SK-N-SH treated with all-trans-retinoic acid at 6 μM for 48 hours (cell line): ENCODE data around the gene RIC1.

Experiments
- ATAC-seq: fragments of 200-7000 bp; cut with Tn5 transposase; 3 replicates; pipeline ENCODE4 v1.9.1; 2020; ENCODE audit warnings: mild to moderate bottlenecking, moderate library complexity
- CSDC2 ChIP-seq: fragments of 250-450 bp; sonication (Bioruptor Pico); IDR thresholded peaks from 2 replicates; pipeline ENCODE4 v1.5.0; 2020; ENCODE audit warnings: mild to moderate bottlenecking, moderate library complexity
- CSRNP3 ChIP-seq: fragments of 250-450 bp; sonication (Bioruptor Pico); IDR thresholded peaks from 2 replicates; pipeline ENCODE4 v1.5.1; 2021; ENCODE audit warnings: mild to moderate bottlenecking, moderate library complexity
- ESRRG ChIP-seq: fragments of 250-450 bp; sonication (Bioruptor Pico); IDR thresholded peaks from 2 replicates; pipeline ENCODE4 v1.6.1; 2021; ENCODE audit warnings: mild to moderate bottlenecking
- GLIS3 ChIP-seq: fragments of 250-450 bp; sonication (Bioruptor Pico); IDR thresholded peaks from 2 replicates; pipeline ENCODE4 v1.5.0; 2020; ENCODE audit warnings: mild to moderate bottlenecking, moderate library complexity
- ISL1 ChIP-seq: fragments of 250-450 bp; sonication (Bioruptor Pico); IDR thresholded peaks from 2 replicates; pipeline ENCODE4 v2.1.2; 2022; ENCODE audit warnings: mild to moderate bottlenecking, moderate library complexity
- OSR1 ChIP-seq: fragments of 250-450 bp; sonication (Bioruptor Pico); IDR thresholded peaks from 2 replicates; pipeline ENCODE4 v1.8.0; 2022; ENCODE audit warnings: moderate library complexity, mild to moderate bottlenecking, inconsistent platforms
- POU6F1 ChIP-seq: fragments of 250-450 bp; sonication (Bioruptor Pico); IDR thresholded peaks from 2 replicates; pipeline ENCODE4 v1.8.0; 2021; ENCODE audit warnings: low read depth, mild to moderate bottlenecking, moderate library complexity, borderline replicate concordance
- PPARA ChIP-seq: fragments of 250-450 bp; sonication (Bioruptor Pico); IDR thresholded peaks from 2 replicates; pipeline ENCODE4 v1.5.0; 2020; ENCODE audit warnings: mild to moderate bottlenecking, borderline replicate concordance
- RARB ChIP-seq: fragments of 250-450 bp; sonication (Bioruptor Pico); IDR thresholded peaks from 2 replicates; pipeline ENCODE4 v1.8.0; 2021; ENCODE audit warnings: mild to moderate bottlenecking, moderate library complexity
- SNAI2 ChIP-seq: fragments of 250-450 bp; sonication (Bioruptor Pico); IDR thresholded peaks from 2 replicates; pipeline ENCODE4 v1.5.0; 2020; ENCODE audit warnings: mild to moderate bottlenecking, moderate library complexity
- TOX ChIP-seq: fragments of 250-450 bp; sonication (Bioruptor Pico); IDR thresholded peaks from 2 replicates; pipeline ENCODE4 v1.8.0; 2021; ENCODE audit warnings: mild to moderate bottlenecking, moderate library complexity, borderline replicate concordance
- ZFP3 ChIP-seq: fragments of 250-450 bp; sonication (Bioruptor Pico); IDR thresholded peaks from 2 replicates; pipeline ENCODE4 v1.5.0; 2020; ENCODE audit warnings: mild to moderate bottlenecking, moderate library complexity
- ZFP30 ChIP-seq: fragments of 450-650 bp; formaldehyde crosslinking; IDR thresholded peaks from 2 replicates; pipeline ENCODE4 v1.5.0; 2022; ENCODE audit warnings: mild to moderate bottlenecking, moderate library complexity
- ZNF565 ChIP-seq: fragments of 450-650 bp; formaldehyde crosslinking; conservative IDR thresholded peaks from 2 replicates; pipeline ENCODE4 v1.5.0; 2020; ENCODE audit warnings: low read depth, mild to moderate bottlenecking, moderate library complexity
- ZNF70 ChIP-seq: fragments of 450-650 bp; formaldehyde crosslinking; IDR thresholded peaks from 2 replicates; pipeline ENCODE4 v1.5.0; 2020; ENCODE audit warnings: mild to moderate bottlenecking, moderate library complexity
- ZNF8 ChIP-seq: fragments of 450-650 bp; formaldehyde crosslinking; IDR thresholded peaks from 2 replicates; pipeline ENCODE4 v1.5.0; 2020; ENCODE audit warnings: mild to moderate bottlenecking, moderate library complexity
- TF ChIP-seq, protein P1 (sequence below): fragments of 250-450 bp; sonication (Bioruptor Pico); IDR thresholded peaks from 2 replicates; pipeline ENCODE4 v1.8.0; 2020; ENCODE audit warnings: mild to moderate bottlenecking, moderate library complexity, borderline replicate concordance
- TF ChIP-seq, protein P2 (sequence below): fragments of 250-450 bp; sonication (Bioruptor Pico); IDR thresholded peaks from 2 replicates; pipeline ENCODE4 v1.5.0; 2020; ENCODE audit warnings: mild to moderate bottlenecking, moderate library complexity

Gene RIC1

GRCh38 chr9:5614985-5615384, 13.9 kb upstream of the RIC1 start:
- no peak for ATAC-seq
- TF ChIP-seq OSR1 (CRISPR knock-in tag) (no peak), GLIS3 (CRISPR knock-in tag) (no peak), PPARA (CRISPR knock-in tag) (no peak)

- no peak for ATAC-seq
- no peak for TF ChIP-seq CSRNP3
- no peak for TF ChIP-seq SNAI2 (CRISPR knock-in tag)
- no peak for TF ChIP-seq ZFP3
- TF ChIP-seq ZNF8 (CRISPR knock-in tag), result no peak
- TF ChIP-seq TOX, result no peak
- TF ChIP-seq CSDC2 (CRISPR knock-in tag), result no peak
- TF ChIP-seq ISL1, result no peak
- no peak for TF ChIP-seq RARB (CRISPR knock-in tag)
- no peak for TF ChIP-seq ZNF565 (CRISPR knock-in tag)
- TF ChIP-seq OSR1 (CRISPR knock-in tag), result no peak
- TF ChIP-seq, protein P1, sequence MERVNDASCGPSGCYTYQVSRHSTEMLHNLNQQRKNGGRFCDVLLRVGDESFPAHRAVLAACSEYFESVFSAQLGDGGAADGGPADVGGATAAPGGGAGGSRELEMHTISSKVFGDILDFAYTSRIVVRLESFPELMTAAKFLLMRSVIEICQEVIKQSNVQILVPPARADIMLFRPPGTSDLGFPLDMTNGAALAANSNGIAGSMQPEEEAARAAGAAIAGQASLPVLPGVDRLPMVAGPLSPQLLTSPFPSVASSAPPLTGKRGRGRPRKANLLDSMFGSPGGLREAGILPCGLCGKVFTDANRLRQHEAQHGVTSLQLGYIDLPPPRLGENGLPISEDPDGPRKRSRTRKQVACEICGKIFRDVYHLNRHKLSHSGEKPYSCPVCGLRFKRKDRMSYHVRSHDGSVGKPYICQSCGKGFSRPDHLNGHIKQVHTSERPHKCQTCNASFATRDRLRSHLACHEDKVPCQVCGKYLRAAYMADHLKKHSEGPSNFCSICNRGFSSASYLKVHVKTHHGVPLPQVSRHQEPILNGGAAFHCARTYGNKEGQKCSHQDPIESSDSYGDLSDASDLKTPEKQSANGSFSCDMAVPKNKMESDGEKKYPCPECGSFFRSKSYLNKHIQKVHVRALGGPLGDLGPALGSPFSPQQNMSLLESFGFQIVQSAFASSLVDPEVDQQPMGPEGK (CRISPR knock-in tag), result no peak
These were observed 11.2 kb upstream of the RIC1 start for GRCh38 chr9:5617749-5618148.

DNA sequence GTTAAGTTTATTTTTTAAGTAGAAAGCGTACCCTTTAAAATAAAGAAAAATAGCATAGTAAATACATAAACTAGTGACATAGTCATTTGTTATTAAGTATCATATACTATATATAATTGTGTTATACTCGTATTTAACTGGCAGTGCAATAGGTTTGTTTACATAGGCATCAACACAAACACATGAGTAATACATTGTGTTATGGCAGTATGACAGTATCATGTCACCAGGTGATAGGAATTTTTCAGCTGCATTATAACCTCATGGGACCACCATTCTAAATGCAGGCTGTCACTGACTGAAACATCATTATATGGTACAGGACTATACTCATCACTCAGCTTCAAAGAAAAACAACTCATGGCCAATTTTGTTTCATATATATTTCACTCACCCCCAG, 8.4 kb upstream of the RIC1 start:
- TF ChIP-seq ISL1 (no peak), PPARA (CRISPR knock-in tag) (no peak), ZNF8 (CRISPR knock-in tag) (no peak), POU6F1 (CRISPR knock-in tag) (no peak), CSRNP3 (no peak)
- ATAC-seq, result no peak

DNA sequence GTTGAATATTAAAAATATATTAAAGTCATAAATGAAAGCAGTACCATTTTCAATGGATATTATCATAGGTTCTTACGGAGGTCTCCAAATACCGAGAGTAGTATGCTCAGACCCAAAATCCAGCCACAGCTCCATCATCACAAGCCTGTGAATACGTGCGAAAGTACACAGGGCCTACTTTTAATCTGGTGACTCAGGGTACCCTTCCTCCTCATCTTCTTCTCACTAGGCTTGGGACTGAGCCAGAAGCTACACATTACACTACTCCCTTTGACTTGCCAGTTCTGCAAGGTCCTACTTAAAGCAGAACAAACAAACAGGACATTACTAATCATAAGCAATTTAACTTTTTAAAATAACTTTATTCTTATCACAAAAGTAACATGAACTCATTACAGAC, 7.6 kb upstream of the RIC1 start:
- TF ChIP-seq GLIS3 (CRISPR knock-in tag), result no peak
- TF ChIP-seq CSDC2 (CRISPR knock-in tag), result no peak
- TF ChIP-seq ISL1, result no peak
- TF ChIP-seq ZNF565 (CRISPR knock-in tag), result no peak
- TF ChIP-seq, protein P2, sequence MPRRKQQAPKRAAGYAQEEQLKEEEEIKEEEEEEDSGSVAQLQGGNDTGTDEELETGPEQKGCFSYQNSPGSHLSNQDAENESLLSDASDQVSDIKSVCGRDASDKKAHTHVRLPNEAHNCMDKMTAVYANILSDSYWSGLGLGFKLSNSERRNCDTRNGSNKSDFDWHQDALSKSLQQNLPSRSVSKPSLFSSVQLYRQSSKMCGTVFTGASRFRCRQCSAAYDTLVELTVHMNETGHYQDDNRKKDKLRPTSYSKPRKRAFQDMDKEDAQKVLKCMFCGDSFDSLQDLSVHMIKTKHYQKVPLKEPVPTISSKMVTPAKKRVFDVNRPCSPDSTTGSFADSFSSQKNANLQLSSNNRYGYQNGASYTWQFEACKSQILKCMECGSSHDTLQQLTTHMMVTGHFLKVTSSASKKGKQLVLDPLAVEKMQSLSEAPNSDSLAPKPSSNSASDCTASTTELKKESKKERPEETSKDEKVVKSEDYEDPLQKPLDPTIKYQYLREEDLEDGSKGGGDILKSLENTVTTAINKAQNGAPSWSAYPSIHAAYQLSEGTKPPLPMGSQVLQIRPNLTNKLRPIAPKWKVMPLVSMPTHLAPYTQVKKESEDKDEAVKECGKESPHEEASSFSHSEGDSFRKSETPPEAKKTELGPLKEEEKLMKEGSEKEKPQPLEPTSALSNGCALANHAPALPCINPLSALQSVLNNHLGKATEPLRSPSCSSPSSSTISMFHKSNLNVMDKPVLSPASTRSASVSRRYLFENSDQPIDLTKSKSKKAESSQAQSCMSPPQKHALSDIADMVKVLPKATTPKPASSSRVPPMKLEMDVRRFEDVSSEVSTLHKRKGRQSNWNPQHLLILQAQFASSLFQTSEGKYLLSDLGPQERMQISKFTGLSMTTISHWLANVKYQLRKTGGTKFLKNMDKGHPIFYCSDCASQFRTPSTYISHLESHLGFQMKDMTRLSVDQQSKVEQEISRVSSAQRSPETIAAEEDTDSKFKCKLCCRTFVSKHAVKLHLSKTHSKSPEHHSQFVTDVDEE, result no peak
- TF ChIP-seq POU6F1 (CRISPR knock-in tag), result no peak
- TF ChIP-seq, protein P1 (CRISPR knock-in tag), result no peak
- no peak for TF ChIP-seq ZNF70 (CRISPR knock-in tag)
- TF ChIP-seq ESRRG (CRISPR knock-in tag), result no peak
- no peak for TF ChIP-seq SNAI2 (CRISPR knock-in tag)
- no peak for TF ChIP-seq ZFP30 (CRISPR knock-in tag)
- TF ChIP-seq PPARA (CRISPR knock-in tag), result no peak
- TF ChIP-seq ZNF8 (CRISPR knock-in tag), result no peak
- no peak for TF ChIP-seq TOX
- TF ChIP-seq RARB (CRISPR knock-in tag), result no peak
- peak; percentile 28; the same call in 2 of the 3 replicates for ATAC-seq
